LNCaP clone FGC (cell line): Measurements from ENCODE around the gene CREG1.
A peak's percentile ranks its signal among the peaks of the same experiment; 100 is the strongest.

Experiments used
- DNase-seq: peaks from one replicate; pipeline ENCODE4 v3.0.0-alpha.2; 2011; ENCODE audit warnings: low read depth
- H3K4me3 ChIP-seq: 2 replicates; pipeline ENCODE4 v1.5.1; 2011; ENCODE audit warnings: mild to moderate bottlenecking, low read depth, low read length, control low read depth
- CTCF ChIP-seq: IDR thresholded peaks from 2 replicates; pipeline ENCODE4 v1.5.1; 2012; ENCODE audit warnings: mild to moderate bottlenecking; ENCODE audit not compliant: control insufficient read depth, insufficient read depth; ENCODE audit errors: extremely low read depth

Gene CREG1

GRCh38 chr1:167553136-167554027, at the start of gene CREG1:
Gene CREG1, minus strand, starts transcription at chr1:167553762.
- no peak; the same call in 1 of the 2 replicates for TF ChIP-seq CTCF
- peak; percentile 83 for DNase-seq
- peak within 1 kb of the TSS; percentile 70 for H3K4me3 ChIP-seq

- TF ChIP-seq CTCF, result no peak
- H3K4me3 ChIP-seq, result no peak overlapping the region
- DNase-seq, result no peak
Observed at GRCh38 chr1:167602840-167603239, 49.3 kb upstream of the CREG1 start.

- TF ChIP-seq CTCF, result no peak
- DNase-seq, result no peak
- no peak overlapping the region for H3K4me3 ChIP-seq
Observed at GRCh38 chr1:167601442-167602383, 48.2 kb upstream of the CREG1 start.

GRCh38 chr1:167599957-167600581, 46.5 kb upstream of the CREG1 start:
- H3K4me3 ChIP-seq, result no peak overlapping the region
- TF ChIP-seq CTCF, result peak; percentile 87
- DNase-seq, result peak; percentile 44

GRCh38 chr1:167594822-167595221, 41.3 kb upstream of the CREG1 start:
- TF ChIP-seq CTCF, result no peak
- DNase-seq, result peak; percentile 43

GRCh38 chr1:167593860-167594259, 40.3 kb upstream of the CREG1 start:
- DNase-seq, result no peak
- no peak overlapping the region for H3K4me3 ChIP-seq
- no peak for TF ChIP-seq CTCF

More at GRCh38 chr1:167594822-167595221, 41.3 kb upstream of the CREG1 start:
- no peak overlapping the region for H3K4me3 ChIP-seq
